Measurements from ENCODE around the gene MRPS24. TPM values are rescaled to one million over a fixed set of nuclear protein-coding genes. Genes with fewer than 3 reads are reported as not detected.
"Not testable (repeated sequence)": the region's sequence is repeated elsewhere in the genome, so short reads cannot be mapped to it uniquely, and the experiment has no call there.

Gene MRPS24
- total and polyA plus RNA-seq, 9 donors: 73.0 to 124 (median 96.3) TPM

GRCh38 chr7:43905956-43906330 lies 36.6 kb upstream of the MRPS24 start:
- no peaks in the 10 kb centered on the region for H3K36me3 ChIP-seq
- WGBS, 3 donors: 0% methylated on average over 42 to 43 of the region's 43 CpGs
- no peaks in the 10 kb centered on the region for H3K9me3 ChIP-seq
- intact Hi-C loops (cut with DNase I): no loop called here
- no peak for TF ChIP-seq POLR2A (IDR thresholded peaks at IDR 0.05)
- no peak for TF ChIP-seq EP300 (IDR thresholded peaks at IDR 0.05)
- TF ChIP-seq, protein P1, sequence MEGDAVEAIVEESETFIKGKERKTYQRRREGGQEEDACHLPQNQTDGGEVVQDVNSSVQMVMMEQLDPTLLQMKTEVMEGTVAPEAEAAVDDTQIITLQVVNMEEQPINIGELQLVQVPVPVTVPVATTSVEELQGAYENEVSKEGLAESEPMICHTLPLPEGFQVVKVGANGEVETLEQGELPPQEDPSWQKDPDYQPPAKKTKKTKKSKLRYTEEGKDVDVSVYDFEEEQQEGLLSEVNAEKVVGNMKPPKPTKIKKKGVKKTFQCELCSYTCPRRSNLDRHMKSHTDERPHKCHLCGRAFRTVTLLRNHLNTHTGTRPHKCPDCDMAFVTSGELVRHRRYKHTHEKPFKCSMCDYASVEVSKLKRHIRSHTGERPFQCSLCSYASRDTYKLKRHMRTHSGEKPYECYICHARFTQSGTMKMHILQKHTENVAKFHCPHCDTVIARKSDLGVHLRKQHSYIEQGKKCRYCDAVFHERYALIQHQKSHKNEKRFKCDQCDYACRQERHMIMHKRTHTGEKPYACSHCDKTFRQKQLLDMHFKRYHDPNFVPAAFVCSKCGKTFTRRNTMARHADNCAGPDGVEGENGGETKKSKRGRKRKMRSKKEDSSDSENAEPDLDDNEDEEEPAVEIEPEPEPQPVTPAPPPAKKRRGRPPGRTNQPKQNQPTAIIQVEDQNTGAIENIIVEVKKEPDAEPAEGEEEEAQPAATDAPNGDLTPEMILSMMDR (IDR thresholded peaks at IDR 0.05): no peak
- peak overlapping the region; percentile 93 to 95 for H3K27ac ChIP-seq
- H3K4me1 ChIP-seq (ENCODE audit: insufficient read depth): peaks cover 12% of the 10 kb centered on the region
- peak overlapping the region; percentile 81 for H3K4me3 ChIP-seq
- DNase-seq: peak; percentile 33 to 66 (median 49)
- no peaks in the 10 kb centered on the region for H3K27me3 ChIP-seq

DNA sequence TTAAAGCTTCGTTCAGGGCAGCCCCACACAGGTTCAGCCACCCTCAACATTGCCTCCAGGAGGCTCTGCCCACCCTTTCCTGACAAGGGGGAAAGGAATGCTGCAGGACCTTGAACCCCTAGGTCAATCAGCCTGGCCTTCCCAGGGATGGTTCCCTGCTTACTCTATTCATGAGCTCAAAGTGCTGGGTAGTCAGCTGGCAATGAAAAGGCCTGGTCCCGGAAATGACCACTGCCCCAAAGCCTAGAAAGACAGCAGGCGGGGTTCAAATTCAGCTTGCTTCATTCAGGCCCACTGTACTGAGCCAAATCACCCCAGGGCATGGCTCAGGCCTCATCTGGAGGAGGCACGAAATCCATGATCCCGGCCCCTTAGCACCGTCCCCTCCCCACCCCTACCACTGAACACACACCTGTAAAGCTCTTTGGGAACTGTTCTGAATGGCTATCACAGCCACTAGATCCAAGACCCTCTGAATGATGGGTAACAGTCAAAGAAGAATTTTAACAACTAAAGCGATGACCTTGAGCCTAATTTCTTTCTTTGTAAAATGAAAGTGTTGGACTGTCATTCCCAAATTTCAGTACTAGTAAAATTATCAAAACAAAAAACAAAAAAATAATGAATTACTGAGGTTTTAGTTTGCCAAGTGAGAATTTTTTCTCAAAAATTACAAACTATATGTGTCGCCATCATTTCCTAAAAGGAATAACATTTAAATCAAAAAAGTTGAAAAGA lies 36.1 kb upstream of the MRPS24 start:
- H3K27ac ChIP-seq: peak overlapping the region in 1 of 2 donors; percentile 93
- 28 to 29% (median 28%) methylated on average over 8 of the region's 8 CpGs for WGBS, 3 donors

DNA sequence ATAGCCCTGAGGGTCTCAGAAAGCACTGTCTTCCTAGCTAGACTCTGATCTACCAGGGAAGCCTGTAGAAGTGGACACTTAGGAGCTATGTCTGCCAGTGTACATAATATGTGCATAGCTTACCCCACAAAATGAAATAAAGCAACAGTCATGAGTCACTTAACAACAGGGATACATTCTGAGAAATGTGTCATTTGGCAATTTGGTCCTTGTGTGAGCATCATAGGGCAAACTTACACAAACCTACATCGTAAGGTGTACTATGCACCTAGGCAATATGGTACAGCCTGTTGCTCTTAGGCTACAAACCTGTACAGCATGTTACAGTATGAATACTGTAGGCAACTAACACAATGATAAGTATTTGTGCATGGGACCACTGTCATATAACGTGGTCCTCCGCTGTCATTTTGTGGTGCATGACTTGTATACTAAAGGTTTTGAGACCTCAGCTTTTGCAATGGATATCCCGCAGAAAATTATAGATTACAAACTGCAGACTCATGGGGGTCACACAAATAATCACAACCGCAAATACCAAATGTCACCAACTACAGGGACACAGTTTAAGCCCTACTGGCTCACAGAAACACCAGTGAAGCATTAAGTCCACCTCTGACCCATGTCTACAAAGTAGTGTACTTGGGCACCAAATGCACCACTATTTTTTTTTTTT lies 35.4 kb upstream of the MRPS24 start:
- H3K36me3 ChIP-seq: no peaks in the 10 kb centered on the region
- no peaks in the 10 kb centered on the region for H3K9me3 ChIP-seq
- H3K4me3 ChIP-seq: no peak overlapping the region
- WGBS, 3 donors: 90 to 94% (median 94%) methylated on average over 5 of the region's 5 CpGs
- no peaks in the 10 kb centered on the region for H3K27me3 ChIP-seq
- peak overlapping the region in 1 of 2 donors; percentile 93 for H3K27ac ChIP-seq
- peaks cover 12% of the 10 kb centered on the region for H3K4me1 ChIP-seq (ENCODE audit: insufficient read depth)
- intact Hi-C loops (cut with DNase I): no loop called here
- TF ChIP-seq POLR2A (IDR thresholded peaks at IDR 0.05): no peak
- no peak for TF ChIP-seq EP300 (IDR thresholded peaks at IDR 0.05)
- TF ChIP-seq, protein P1 (IDR thresholded peaks at IDR 0.05): no peak
- DNase-seq: no peak

More for the DNA sequence above, 36.1 kb upstream of the MRPS24 start:
- TF ChIP-seq, protein P1 (IDR thresholded peaks at IDR 0.05): no peak
- TF ChIP-seq EP300 (IDR thresholded peaks at IDR 0.05) (no peak), POLR2A (IDR thresholded peaks at IDR 0.05) (no peak)
- Histone ChIP-seq H3K27me3 (no peaks in the 10 kb centered on the region), H3K4me3 (peak overlapping the region; percentile 81), H3K36me3 (no peaks in the 10 kb centered on the region), H3K4me1 (ENCODE audit: insufficient read depth) (peaks cover 12% of the 10 kb centered on the region), H3K9me3 (no peaks in the 10 kb centered on the region)
- intact Hi-C loops (cut with DNase I): no loop called here
- peak in 4 of 5 donors; percentile 23 to 47 (median 40) for DNase-seq

GRCh38 chr7:43902542-43903054 lies 33.3 kb upstream of the MRPS24 start:
- Histone ChIP-seq H3K36me3 (no peaks in the 10 kb centered on the region), H3K4me1 (ENCODE audit: insufficient read depth) (peaks cover 12% of the 10 kb centered on the region), H3K9me3 (no peaks in the 10 kb centered on the region), H3K27ac (no peak overlapping the region), H3K27me3 (no peaks in the 10 kb centered on the region), H3K4me3 (no peak overlapping the region)
- DNase-seq: no peak
- no peak for TF ChIP-seq POLR2A (IDR thresholded peaks at IDR 0.05)
- TF ChIP-seq EP300 (IDR thresholded peaks at IDR 0.05): no peak
- TF ChIP-seq, protein P1 (IDR thresholded peaks at IDR 0.05): no peak
- intact Hi-C loops (cut with DNase I): no loop called here
- 93 to 94% (median 93%) methylated on average over 5 of the region's 5 CpGs for WGBS, 3 donors

GRCh38 chr7:43898571-43898970 lies 29.3 kb upstream of the MRPS24 start:
- H3K27me3 ChIP-seq; DNase-seq; H3K27ac ChIP-seq; H3K4me3 ChIP-seq; H3K36me3 ChIP-seq; H3K9me3 ChIP-seq; intact Hi-C loops (cut with DNase I); H3K4me1 ChIP-seq (ENCODE audit: insufficient read depth): not testable (repeated sequence)
- 89 to 97% (median 93%) methylated on average over 2 of the region's 2 CpGs for WGBS, 3 donors

Measured in ovary (tissue), 9 donors.